ENCODE data around the gene IFITM2. TPM values are rescaled to one million over a fixed set of nuclear protein-coding genes. Genes with fewer than 3 reads are reported as not detected.
A peak's percentile ranks its signal among the peaks of the same experiment; 100 is the strongest.

IFITM2 gene
- polyA plus RNA-seq, 1 of the 3 experiments (the other 2 are of a cell fraction) = 518 TPM

DNA sequence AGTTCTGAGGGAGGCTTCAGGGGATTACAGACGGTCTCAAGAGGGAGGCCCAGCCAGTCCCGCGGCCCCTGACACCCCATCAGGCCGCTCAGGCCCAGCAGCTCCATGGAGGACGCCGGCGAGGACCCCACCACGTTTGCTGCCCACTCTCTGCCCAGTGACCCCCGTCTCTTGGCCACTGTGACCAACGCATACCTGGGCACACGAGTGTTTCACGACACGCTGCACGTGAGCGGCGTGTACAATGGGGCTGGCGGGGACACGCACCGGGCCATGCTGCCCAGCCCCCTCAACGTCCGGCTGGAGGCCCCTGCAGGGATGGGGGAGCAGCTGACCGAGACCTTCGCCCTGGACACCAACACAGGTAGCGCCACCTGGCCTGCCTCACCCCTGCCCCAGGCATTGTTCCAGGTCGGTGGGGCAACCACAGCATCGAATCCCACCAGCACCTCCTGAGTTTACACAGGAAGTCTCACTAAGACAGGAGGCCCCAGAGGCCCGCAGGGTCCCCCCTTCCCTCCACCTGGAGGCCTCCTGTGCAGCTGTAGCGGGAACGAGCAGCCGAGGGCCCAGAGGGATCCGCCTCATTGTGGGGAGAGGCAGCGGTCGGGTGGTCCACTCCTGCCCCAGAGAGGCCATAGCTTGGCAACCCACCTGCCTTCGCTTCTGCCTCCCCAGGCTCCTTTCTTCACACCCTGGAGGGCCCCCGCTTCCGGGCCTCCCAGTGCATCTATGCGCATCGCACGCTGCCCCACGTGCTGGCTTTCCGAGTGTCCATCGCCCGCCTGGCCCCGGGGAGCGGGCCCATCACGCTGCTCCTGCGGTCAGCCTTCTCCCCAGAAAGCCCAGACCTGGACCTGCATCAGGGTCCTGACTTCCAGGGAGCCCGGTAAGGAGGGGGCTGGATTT is 17.6 kb upstream of the IFITM2 start:
- ChIA-PET POLR2A (no interaction called here), CTCF (interaction anchor here (1.0 to 1.5 kb wide), 4 partner anchors 15 to 28 kb away, joined by 3 to 5 read pairs (median 4); partner anchors contain the start of gene IFITM2)
- H3K9me3 ChIP-seq = no peaks in the 10 kb centered on the region
- DNase-seq = peak; percentile 37
- H3K4me2 ChIP-seq = peak overlapping the region; percentile 76
- 96% methylated on average over 38 of the region's 48 CpGs for WGBS (ENCODE audit: low lambda C conversion rate)
- no peak overlapping the region for H3K9ac ChIP-seq
- no peak for TF ChIP-seq RFX5 (IDR thresholded peaks at IDR 0.05; ENCODE audit: low read length)
- no peak for TF ChIP-seq POLR2AphosphoS5 (IDR thresholded peaks at IDR 0.05; ENCODE audit: low read depth, low read length)
- TF ChIP-seq, protein P1, sequence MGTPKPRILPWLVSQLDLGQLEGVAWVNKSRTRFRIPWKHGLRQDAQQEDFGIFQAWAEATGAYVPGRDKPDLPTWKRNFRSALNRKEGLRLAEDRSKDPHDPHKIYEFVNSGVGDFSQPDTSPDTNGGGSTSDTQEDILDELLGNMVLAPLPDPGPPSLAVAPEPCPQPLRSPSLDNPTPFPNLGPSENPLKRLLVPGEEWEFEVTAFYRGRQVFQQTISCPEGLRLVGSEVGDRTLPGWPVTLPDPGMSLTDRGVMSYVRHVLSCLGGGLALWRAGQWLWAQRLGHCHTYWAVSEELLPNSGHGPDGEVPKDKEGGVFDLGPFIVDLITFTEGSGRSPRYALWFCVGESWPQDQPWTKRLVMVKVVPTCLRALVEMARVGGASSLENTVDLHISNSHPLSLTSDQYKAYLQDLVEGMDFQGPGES (IDR thresholded peaks at IDR 0.05; ENCODE audit: low read depth, low read length) = no peak
- TF ChIP-seq, protein P2, sequence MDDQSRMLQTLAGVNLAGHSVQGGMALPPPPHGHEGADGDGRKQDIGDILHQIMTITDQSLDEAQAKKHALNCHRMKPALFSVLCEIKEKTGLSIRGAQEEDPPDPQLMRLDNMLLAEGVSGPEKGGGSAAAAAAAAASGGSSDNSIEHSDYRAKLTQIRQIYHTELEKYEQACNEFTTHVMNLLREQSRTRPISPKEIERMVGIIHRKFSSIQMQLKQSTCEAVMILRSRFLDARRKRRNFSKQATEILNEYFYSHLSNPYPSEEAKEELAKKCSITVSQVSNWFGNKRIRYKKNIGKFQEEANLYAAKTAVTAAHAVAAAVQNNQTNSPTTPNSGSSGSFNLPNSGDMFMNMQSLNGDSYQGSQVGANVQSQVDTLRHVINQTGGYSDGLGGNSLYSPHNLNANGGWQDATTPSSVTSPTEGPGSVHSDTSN (IDR thresholded peaks at IDR 0.05) = no peak
- TF ChIP-seq ELF1 (IDR thresholded peaks at IDR 0.05) = no peak
- no peak for TF ChIP-seq NRF1 (IDR thresholded peaks at IDR 0.05; ENCODE audit: low read depth, low read length)
- no peak for TF ChIP-seq FOXM1 (IDR thresholded peaks at IDR 0.05; ENCODE audit: low read depth)
- no peak for TF ChIP-seq RAD21 (IDR thresholded peaks at IDR 0.05; ENCODE audit: low read length)
- no peak for TF ChIP-seq TCF12 (IDR thresholded peaks at IDR 0.05)
- no peak for TF ChIP-seq USF2 (IDR thresholded peaks at IDR 0.05; ENCODE audit: borderline replicate concordance, low read depth, low read length)
- TF ChIP-seq, protein P3, sequence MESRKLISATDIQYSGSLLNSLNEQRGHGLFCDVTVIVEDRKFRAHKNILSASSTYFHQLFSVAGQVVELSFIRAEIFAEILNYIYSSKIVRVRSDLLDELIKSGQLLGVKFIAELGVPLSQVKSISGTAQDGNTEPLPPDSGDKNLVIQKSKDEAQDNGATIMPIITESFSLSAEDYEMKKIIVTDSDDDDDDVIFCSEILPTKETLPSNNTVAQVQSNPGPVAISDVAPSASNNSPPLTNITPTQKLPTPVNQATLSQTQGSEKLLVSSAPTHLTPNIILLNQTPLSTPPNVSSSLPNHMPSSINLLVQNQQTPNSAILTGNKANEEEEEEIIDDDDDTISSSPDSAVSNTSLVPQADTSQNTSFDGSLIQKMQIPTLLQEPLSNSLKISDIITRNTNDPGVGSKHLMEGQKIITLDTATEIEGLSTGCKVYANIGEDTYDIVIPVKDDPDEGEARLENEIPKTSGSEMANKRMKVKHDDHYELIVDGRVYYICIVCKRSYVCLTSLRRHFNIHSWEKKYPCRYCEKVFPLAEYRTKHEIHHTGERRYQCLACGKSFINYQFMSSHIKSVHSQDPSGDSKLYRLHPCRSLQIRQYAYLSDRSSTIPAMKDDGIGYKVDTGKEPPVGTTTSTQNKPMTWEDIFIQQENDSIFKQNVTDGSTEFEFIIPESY (IDR thresholded peaks at IDR 0.05; ENCODE audit: borderline replicate concordance, low read depth) = no peak
- no peaks in the 10 kb centered on the region for H3K27me3 ChIP-seq (ENCODE audit: insufficient read depth)
- peaks cover 0 to 9% of the 10 kb centered on the region in 2 experiments; a peak in 1 of 4 replicates for H3K4me1 ChIP-seq (ENCODE audit: control insufficient read depth in 1 of 2, insufficient read depth in 2 of 2, low read depth in 1 of 2, low read length in 1 of 2)
- no peak overlapping the region for H3K27ac ChIP-seq (ENCODE audit: low read depth in 2 of 2, low read length in 1 of 2)
- H3K79me2 ChIP-seq (ENCODE audit: insufficient read depth) = no peaks in the 10 kb centered on the region
- H3K36me3 ChIP-seq (replicated peaks in 1 of 2; ENCODE audit: control insufficient read depth in 1 of 2, insufficient read depth in 2 of 2, low read length in 1 of 2) = no peaks in the 10 kb centered on the region
- H3K9me2 ChIP-seq = no peaks in the 10 kb centered on the region
- no peaks in the 10 kb centered on the region for H3F3A ChIP-seq (replicated peaks; ENCODE audit: insufficient read depth)
- no peak overlapping the region for H2AFZ ChIP-seq (ENCODE audit: low read depth)
- no peaks in the 10 kb centered on the region for H4K20me1 ChIP-seq (ENCODE audit: insufficient read depth)
- H3K4me3 ChIP-seq (ENCODE audit: low read depth in 2 of 2, low read length in 1 of 2) = peak overlapping the region; percentile 38 to 46; a peak in 3 of 4 replicates
